Stimulated activated naive CD8-positive, alpha-beta T cell treated with anti-CD3 and anti-CD28 coated beads, Interleukin-15, amount 100 ng/mL, for 72 hours (primary cell): ENCODE data around the gene PKHD1.

Experiments
- ATAC-seq: fragments of 150-1000 bp; cut with Tn5 transposase; 2 replicates; pipeline ENCODE4 v1.10.0; 2021; ENCODE audit warnings: mild to moderate bottlenecking, moderate library complexity
- DNase-seq, 2 donors: peaks; one replicate each; pipeline ENCODE4 v3.0.0; 2021 to 2022
- H3K27ac Mint-ChIP-seq, 2 donors: one replicate each; pipeline ENCODE4 v1.8.0; 2022; ENCODE audit warnings: mild to moderate bottlenecking in 2 of 2, mixed read lengths in 2 of 2, moderate library complexity in 2 of 2
- H3K27me3 Mint-ChIP-seq: one replicate; pipeline ENCODE4 v1.8.0; 2022; ENCODE audit warnings: mixed read lengths
- H3K4me1 Mint-ChIP-seq: one replicate; pipeline ENCODE4 v1.8.0; 2022; ENCODE audit warnings: mild to moderate bottlenecking, mixed read lengths
- H3K4me3 Mint-ChIP-seq, 2 donors: one replicate each; pipeline ENCODE4 v1.8.0; 2022; ENCODE audit warnings: mild to moderate bottlenecking in 2 of 2, mixed read lengths in 2 of 2, moderate library complexity in 1 of 2
- H3K9me3 Mint-ChIP-seq, 2 donors: one replicate each; pipeline ENCODE4 v1.8.0; 2022; ENCODE audit warnings: mixed read lengths in 2 of 2

Gene PKHD1

DNA sequence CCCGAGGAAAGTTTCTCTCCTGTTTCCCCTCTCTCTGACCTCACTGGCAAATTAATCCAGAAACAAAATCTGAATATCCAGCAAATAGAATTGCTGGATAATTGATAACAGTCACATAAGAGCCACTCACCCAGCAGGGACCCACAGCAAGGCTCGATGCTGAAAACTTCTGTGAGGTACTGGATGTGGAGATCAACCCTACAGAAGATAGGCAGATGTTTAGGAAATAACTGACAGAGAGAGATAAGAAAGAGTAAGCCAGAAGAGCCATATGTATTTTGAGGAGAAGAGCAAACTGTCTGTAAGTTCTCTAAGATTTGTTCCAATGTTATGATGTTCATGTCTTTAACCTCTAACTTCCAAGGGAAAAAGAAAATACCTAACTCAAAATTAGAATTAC lies 59.7 kb downstream of the PKHD1 start:
- H3K27ac Mint-ChIP-seq: no peak overlapping the region

GRCh38 chr6:52024451-52025068 lies 62.9 kb downstream of the PKHD1 start:
- H3K9me3 Mint-ChIP-seq: no peaks in the 10 kb centered on the region
- no peak overlapping the region for H3K4me3 Mint-ChIP-seq
- no peaks in the 10 kb centered on the region for H3K27me3 Mint-ChIP-seq
- no peaks in the 10 kb centered on the region for H3K4me1 Mint-ChIP-seq
- ATAC-seq (no peak), DNase-seq (no peak)
- H3K27ac Mint-ChIP-seq: no peak overlapping the region

More for the DNA sequence above, 59.7 kb downstream of the PKHD1 start:
- Mint-ChIP-seq H3K9me3 (peaks cover 0 to 3% of the 10 kb centered on the region in 2 donors), H3K27me3 (no peaks in the 10 kb centered on the region), H3K4me1 (no peaks in the 10 kb centered on the region), H3K4me3 (no peak overlapping the region)
- ATAC-seq (no peak), DNase-seq (no peak)

DNA sequence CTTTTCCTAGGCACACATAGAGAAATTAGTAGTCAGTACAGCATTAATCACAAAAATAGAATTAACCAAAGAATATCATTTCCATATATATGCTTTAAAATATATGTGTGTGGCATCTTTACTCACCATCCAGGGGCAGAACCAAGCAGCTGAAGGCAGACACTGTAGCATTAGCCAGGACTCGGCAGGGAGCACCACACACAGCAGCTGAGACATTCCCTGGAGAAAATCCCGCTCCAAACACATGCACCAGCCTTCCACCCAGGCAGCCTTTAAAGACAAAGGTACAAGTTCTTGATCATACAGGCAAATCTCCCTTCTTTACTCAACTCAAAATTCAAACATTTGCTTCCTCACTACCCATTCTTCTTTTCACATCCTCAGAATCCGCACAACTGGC lies 64.7 kb downstream of the PKHD1 start:
- ATAC-seq (no peak), DNase-seq (no peak)
- H3K9me3 Mint-ChIP-seq: no peaks in the 10 kb centered on the region
- H3K4me3 Mint-ChIP-seq: no peak overlapping the region
- no peaks in the 10 kb centered on the region for H3K27me3 Mint-ChIP-seq
- H3K27ac Mint-ChIP-seq: no peak overlapping the region
- H3K4me1 Mint-ChIP-seq: no peaks in the 10 kb centered on the region

DNA sequence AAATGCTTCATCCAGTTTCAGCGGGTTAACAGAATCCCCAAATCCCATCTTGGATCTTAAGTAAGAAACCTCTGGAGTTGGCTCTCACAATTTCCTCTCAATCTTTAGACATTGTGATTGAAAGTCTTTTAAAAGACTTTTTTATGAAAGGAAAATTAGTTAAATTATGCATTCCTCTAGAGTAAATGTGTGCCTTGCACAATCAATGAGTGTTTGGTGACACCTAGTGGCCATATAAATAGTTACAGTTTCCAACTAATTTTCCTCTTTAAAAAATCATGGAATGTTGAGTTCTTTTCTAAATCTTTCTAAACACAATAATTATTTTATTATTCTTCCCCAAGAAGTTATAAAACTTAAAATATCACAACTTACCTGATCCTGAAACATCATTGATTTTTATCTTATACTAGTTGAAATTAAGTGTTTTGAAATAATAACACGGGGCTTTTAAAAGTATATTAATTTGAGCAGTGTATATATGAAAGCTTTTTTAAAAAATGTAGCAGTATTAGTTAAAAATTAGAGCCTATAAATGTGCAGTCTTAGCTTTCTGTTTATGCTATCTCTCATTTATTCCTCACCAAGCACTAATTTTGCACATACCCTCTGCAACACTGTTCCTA lies 66.4 kb downstream of the PKHD1 start:
- DNase-seq (no peak), ATAC-seq (no peak)
- H3K27me3 Mint-ChIP-seq: no peaks in the 10 kb centered on the region

DNA sequence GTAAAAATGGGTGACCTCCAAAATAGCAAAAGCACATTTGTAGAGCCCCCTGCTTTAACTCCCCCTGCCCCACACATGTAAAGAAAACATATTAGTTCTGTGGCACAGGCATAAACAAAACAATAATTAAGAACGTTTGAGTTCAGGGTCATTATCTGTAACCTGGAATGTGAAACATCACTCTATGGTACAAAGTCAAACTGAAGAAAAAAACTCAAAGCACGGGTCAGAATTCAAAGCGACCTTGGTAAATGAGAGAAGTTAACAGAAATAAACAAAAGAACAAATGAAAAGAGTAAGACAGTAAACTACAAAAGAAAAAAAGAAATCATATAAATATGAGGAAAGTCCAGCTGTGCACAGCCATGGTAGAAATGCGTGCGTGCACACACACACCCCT lies 67.5 kb downstream of the PKHD1 start:
- DNase-seq (no peak), ATAC-seq (no peak)
- Mint-ChIP-seq H3K4me3 (no peak overlapping the region), H3K27me3 (no peaks in the 10 kb centered on the region), H3K4me1 (no peaks in the 10 kb centered on the region), H3K27ac (no peak overlapping the region), H3K9me3 (no peaks in the 10 kb centered on the region)

More for the DNA sequence above, 66.4 kb downstream of the PKHD1 start:
- Mint-ChIP-seq H3K4me3 (no peak overlapping the region), H3K27ac (no peak overlapping the region), H3K9me3 (no peaks in the 10 kb centered on the region), H3K4me1 (no peaks in the 10 kb centered on the region)

DNA sequence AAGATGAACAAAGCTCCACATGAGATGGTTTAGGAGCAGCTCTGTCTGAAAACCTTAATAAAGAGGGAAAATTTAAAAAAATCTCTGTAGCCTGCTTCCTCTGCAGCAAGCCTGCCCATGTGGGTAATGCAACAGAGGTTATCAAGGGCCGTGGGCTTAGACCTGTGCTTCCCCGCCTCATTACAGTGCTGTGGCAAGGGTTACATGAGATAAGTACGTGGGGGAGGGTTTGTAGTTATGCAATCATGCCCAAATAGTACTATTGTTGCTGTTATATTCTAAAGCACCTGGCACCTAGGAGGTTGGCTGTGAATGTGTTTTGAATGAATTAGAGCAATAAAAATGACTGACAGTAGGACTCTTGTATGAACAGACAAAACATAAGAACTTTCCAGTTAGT lies 68.3 kb downstream of the PKHD1 start:
- H3K4me3 Mint-ChIP-seq: no peak overlapping the region
- no peak overlapping the region for H3K27ac Mint-ChIP-seq
- no peak for DNase-seq
- no peak for ATAC-seq
- H3K27me3 Mint-ChIP-seq: no peaks in the 10 kb centered on the region
- H3K9me3 Mint-ChIP-seq: no peaks in the 10 kb centered on the region
- no peaks in the 10 kb centered on the region for H3K4me1 Mint-ChIP-seq

DNA sequence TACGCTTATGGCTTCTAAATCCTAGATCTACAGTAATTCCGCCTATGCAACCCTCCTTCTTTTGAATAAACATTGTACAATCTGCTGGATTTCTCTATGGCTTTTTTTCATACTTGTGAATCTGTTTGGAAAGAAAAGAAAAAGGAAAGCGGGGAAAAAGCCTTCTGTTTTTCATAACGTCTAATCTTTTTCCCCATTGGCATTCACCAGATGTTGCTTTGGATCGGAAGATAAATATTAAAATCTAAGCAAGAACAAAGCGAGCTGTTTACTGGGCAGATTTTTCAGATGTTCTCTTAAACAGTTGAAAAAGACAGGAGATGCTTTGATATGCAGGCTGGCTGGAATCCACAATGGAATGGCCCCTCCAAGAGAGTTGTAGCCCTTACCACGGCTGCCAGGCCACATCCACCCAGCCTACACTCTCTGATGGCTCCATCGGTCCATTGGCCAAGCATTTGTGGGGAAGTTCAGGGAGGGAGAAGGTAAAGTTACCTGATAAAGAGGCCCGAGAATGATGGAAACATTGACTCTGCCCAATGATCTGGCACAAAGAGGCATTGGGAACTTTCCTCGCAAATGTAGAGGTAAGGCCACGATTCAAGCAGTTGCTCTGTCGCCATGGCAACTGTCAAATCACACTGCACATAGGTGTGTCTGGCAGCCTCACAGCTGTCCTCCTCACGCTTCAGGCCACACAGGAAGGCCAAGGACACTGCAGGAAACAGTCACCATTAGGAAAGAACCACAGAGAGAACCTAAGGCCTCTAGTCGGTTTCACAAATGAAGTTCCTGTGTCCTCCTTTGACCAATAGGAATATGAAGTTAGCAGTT lies 70.3 kb downstream of the PKHD1 start:
- Mint-ChIP-seq H3K4me3 (no peak overlapping the region), H3K4me1 (no peaks in the 10 kb centered on the region), H3K9me3 (no peaks in the 10 kb centered on the region), H3K27me3 (no peaks in the 10 kb centered on the region), H3K27ac (no peak overlapping the region)
- DNase-seq: no peak
- ATAC-seq: no peak

DNA sequence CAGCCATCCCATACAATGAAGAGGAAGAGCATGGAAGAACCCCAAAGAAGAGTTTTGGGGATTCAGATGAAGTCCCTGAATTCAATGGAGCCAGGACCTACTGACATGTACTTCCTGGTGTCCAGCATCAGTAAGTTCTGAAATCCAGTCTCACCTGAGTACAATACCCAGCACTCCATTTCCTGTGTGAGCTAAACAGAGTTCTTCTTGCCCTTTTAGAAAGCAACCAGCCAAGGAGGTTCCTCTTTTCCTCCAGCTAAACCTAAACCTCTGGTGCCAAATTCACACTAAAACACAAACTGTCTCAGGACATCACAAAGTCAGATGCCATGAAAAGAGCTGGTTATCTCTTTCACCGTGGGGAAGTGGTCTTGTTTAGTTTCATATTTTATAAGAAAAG lies 71.5 kb downstream of the PKHD1 start:
- Mint-ChIP-seq H3K9me3 (no peaks in the 10 kb centered on the region), H3K27ac (no peak overlapping the region), H3K4me1 (no peaks in the 10 kb centered on the region), H3K4me3 (no peak overlapping the region), H3K27me3 (no peaks in the 10 kb centered on the region)
- DNase-seq (no peak), ATAC-seq (no peak)

DNA sequence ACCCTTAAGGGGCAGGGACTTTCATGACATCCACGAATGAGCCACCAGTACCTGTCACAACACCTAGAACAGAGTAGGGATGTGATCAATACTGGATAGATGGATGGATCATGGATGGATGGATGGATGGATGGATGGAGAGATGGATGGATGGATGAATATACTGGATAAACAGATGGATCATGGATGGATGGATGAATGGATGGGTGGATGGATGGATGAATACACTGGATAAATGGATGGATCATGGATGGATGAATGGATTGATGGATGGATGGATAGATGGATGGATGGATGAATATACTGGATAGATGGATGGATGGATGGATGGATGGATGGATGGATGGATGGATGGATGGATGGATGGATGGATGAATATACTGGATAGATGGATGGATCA lies 73.0 kb downstream of the PKHD1 start:
- Mint-ChIP-seq H3K9me3 (no peaks in the 10 kb centered on the region), H3K27ac (no peak overlapping the region), H3K4me3 (no peak overlapping the region), H3K27me3 (no peaks in the 10 kb centered on the region), H3K4me1 (no peaks in the 10 kb centered on the region)
- DNase-seq (no peak), ATAC-seq (no peak)

DNA sequence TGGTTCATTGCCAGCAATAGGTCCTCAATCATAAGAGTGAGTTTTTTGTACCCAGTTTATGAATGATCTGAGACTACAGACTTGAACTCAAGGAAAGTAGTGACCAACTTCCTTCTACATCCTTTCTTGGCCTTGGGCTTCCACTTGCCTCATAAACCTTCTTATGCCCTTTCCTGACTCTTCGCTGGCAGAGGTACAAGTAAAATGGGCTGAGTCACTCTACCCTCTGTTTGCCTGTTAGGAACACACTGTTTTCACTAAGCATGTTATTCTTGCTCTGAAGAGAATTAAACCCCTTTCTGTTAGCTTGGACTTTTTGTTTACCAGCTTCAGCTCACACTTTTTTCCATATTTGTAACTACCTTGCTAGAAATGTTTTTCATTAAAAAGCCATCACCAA lies 74.4 kb downstream of the PKHD1 start:
- DNase-seq (no peak), ATAC-seq (no peak)
- Mint-ChIP-seq H3K4me3 (no peak overlapping the region), H3K27ac (no peak overlapping the region), H3K27me3 (no peaks in the 10 kb centered on the region), H3K9me3 (peaks cover 0 to 2% of the 10 kb centered on the region in 2 donors), H3K4me1 (no peaks in the 10 kb centered on the region)

GRCh38 chr6:52012582-52012981 lies 74.8 kb downstream of the PKHD1 start:
- ATAC-seq (no peak), DNase-seq (no peak)
- H3K4me1 Mint-ChIP-seq: no peaks in the 10 kb centered on the region
- H3K27me3 Mint-ChIP-seq: no peaks in the 10 kb centered on the region
- no peak overlapping the region for H3K27ac Mint-ChIP-seq
- peaks cover 0 to 7% of the 10 kb centered on the region in 2 donors for H3K9me3 Mint-ChIP-seq
- H3K4me3 Mint-ChIP-seq: no peak overlapping the region

DNA sequence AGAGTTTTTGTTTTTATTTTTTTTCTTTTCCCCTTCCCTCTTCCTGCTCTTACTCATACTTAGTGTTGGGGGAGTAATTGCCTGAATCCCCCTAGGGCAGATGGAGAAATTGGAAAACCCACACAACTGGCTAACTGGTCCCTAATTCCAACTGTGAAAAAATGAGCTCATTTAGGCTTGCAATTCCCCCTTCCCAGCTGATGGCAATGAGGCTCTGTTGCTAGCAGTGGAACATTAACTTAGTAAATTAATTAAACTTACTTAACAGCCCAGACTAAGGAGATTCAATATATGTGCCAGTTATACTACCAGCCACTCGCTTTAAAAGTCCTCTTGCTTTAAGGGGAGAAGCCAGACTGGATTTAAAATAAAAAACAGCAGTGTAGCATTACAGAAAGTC lies 76.6 kb downstream of the PKHD1 start:
- no peak for DNase-seq
- no peak overlapping the region for H3K4me3 Mint-ChIP-seq
- no peak overlapping the region for H3K27ac Mint-ChIP-seq
- H3K4me1 Mint-ChIP-seq: no peaks in the 10 kb centered on the region
- ATAC-seq: no peak
- H3K9me3 Mint-ChIP-seq: peaks cover 0 to 7% of the 10 kb centered on the region in 2 donors
- H3K27me3 Mint-ChIP-seq: no peaks in the 10 kb centered on the region

DNA sequence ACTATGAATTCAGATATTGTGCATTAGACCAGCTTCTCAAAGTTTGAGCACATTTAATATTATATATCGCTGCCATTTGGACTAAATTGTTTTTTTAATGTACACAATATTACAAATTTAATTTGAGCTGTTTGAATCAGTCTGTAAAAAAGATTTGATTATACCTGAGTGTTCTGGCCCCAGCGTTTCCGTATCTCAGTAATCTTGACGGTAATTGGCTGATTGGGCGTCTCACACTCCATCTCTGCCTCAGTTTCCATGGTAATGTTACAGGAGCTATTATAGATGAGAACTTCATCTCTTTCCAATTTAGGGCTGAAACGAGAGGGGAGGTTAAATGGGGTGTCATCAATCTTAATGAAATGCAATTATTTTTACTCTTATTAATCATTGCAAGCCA lies 77.3 kb downstream of the PKHD1 start:
- Mint-ChIP-seq H3K4me1 (no peaks in the 10 kb centered on the region), H3K27ac (no peak overlapping the region), H3K27me3 (peaks cover 5% of the 10 kb centered on the region), H3K9me3 (peaks cover 0 to 7% of the 10 kb centered on the region in 2 donors), H3K4me3 (no peak overlapping the region)
- ATAC-seq (no peak), DNase-seq (no peak)

DNA sequence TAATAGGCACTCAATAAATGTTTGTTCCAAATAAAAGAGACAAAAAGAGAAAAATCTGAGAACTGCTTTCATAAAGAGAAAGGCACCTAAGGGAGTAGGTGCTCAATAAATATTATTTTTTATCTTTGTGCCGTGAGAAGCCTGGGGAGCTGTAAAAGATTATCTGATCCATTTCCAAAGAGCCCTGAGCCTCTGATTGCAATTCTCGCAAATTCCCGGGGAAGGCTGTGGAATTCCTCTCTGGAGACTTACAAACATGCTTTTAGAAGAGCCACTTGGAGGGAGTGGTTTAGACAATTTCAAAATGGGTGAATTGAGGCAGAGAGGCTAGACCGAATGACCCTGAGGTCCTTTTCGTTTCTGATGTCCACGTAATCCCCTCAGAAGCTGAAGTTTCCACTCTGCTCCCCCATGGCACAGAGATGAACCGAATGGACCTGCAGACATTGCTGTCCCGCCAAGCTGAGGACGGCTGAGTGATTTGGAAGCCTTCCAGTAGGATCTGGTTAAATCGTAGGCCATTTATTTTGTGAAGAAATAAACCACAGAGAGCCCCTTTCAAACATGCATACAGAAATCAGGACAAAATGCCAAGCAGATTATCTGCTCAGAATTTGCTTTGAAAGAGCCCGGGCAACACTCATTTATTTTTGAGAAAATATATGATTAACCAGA lies 77.8 kb downstream of the PKHD1 start:
- no peak overlapping the region for H3K27ac Mint-ChIP-seq
- H3K27me3 Mint-ChIP-seq: peaks cover 10% of the 10 kb centered on the region
- H3K4me3 Mint-ChIP-seq: no peak overlapping the region
- ATAC-seq: no peak
- no peak for DNase-seq
- H3K9me3 Mint-ChIP-seq: peaks cover 0 to 7% of the 10 kb centered on the region in 2 donors
- H3K4me1 Mint-ChIP-seq: no peaks in the 10 kb centered on the region

GRCh38 chr6:52000064-52000463 lies 87.3 kb downstream of the PKHD1 start:
- no peak overlapping the region for H3K4me3 Mint-ChIP-seq
- no peaks in the 10 kb centered on the region for H3K9me3 Mint-ChIP-seq
- DNase-seq (no peak), ATAC-seq (no peak)
- H3K4me1 Mint-ChIP-seq: no peaks in the 10 kb centered on the region
- no peak overlapping the region for H3K27ac Mint-ChIP-seq
- peaks cover 17% of the 10 kb centered on the region for H3K27me3 Mint-ChIP-seq
